Mammary epithelial cell (primary cell): ENCODE results near the gene TRIM39.

Source experiments
- CTCF ChIP-seq, 2 donors: IDR thresholded peaks in 1 of 2; conservative IDR thresholded peaks in 1 of 2; 2 replicates each; pipeline ENCODE4 v1.5.1; 2011 to 2012; ENCODE audit warnings: inconsistent platforms in 2 of 2, low read length in 2 of 2, mild to moderate bottlenecking in 2 of 2, control low read depth in 1 of 2, low read depth in 1 of 2; ENCODE audit not compliant: insufficient read depth in 1 of 2; ENCODE audit errors: extremely low read depth in 1 of 2
- EZH2 ChIP-seq: IDR thresholded peaks from 2 replicates; pipeline ENCODE4 v1.6.1; 2012; ENCODE audit warnings: low read length, inconsistent platforms, borderline replicate concordance

GRCh38 chr6:30341728-30342127 is 15.0 kb downstream of the TRIM39 start:
- TF ChIP-seq CTCF (conservative IDR thresholded peaks at IDR 0.05 in 1 of 2, IDR thresholded peaks at IDR 0.05 in 1 of 2; ENCODE audit: extremely low read depth in 1 of 2, insufficient read depth in 1 of 2, low read depth in 1 of 2, low read length in 2 of 2) (no peak), EZH2 (no peak)
